NCI-H187 (cell line): ENCODE measurements around the gene PHC1.
"Not testable (repeated sequence)": the region's sequence is repeated elsewhere in the genome, so short reads cannot be mapped to it uniquely, and the experiment has no call there.

ENCODE experiments used
- DNase-seq, 2 experiments: peaks; one replicate each; lab custom pipeline; 2025; lab: John Stamatoyannopoulos, UW

Gene PHC1

DNA sequence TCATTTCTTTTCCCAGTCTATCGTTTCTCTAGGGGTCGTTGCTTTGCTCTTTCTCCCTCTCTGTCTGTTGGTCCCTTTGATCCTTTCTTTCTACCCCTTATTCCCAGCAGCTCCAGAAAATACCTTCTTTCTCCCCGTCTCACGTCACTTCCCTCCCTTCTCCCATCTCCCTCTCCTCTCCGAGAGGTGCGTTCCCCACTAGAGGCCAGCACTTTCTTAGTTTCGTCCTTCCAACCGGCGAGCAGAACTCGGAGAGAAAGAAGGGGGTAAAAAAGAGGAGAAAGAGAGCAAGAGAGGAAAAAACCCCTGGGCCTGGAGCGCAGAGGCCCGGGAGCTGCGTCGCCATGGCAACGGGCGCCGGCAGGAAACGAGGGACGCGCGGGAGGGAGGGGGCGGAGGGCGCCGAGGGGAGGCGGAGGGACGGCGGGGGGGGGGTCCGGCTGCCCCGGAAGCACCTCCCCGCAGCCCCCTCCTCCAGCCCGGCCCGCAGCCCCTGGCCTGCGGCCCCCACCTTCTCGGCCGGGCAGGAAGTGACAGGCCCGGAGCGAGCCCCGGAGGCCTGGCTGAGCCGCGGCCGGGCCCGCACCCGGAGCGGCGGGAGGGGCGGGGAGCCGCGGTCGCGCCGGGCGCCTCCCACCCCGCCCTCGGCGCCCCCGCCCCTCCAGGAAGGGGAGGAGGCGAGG lies at the start of gene PHC1:
PHC1 (plus strand) TSS at position 477 of the 683 bp plus-strand sequence. CDS start 3,169 bp downstream, outside the sequence.
- DNase-seq = peak; percentile 19 to 52

DNA sequence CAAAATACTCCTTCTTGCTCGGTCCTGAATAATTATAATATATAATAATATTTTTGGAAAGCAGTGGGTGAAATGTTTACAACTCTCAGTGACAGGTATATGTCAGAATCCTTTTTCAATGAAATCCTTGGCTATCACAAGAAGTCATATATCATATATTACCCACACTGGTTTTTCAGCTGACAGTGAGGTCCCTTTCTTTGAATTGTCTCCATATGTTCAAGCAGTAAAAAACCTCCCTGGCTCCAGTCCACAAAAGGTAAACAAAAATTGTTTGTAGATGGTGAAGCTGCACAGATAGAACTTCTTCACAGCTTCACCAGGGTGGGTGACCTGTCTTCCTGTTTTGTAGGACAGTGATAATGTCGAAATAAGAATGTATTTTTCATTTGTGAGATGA lies 47.9 kb upstream of the PHC1 start:
- no peak for DNase-seq

DNA sequence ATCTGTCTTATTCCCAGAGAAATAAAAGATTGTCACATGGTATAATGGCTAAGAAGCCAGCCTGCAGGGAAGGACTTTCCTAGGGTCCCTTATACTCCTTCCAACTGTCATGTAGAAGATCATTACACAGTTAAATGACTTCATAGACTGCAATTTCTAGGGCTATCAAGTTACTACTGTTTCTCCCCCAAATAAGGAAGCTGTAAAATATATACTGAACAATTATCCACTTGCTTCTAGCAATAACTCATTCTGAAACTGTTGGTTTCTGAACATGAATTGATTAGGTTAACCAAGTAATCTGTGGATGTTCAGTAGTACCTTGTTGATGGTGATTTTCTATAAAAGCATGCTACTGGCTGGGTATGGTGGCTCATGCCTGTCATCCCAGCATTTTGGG lies 47.3 kb upstream of the PHC1 start:
- no peak for DNase-seq

DNA sequence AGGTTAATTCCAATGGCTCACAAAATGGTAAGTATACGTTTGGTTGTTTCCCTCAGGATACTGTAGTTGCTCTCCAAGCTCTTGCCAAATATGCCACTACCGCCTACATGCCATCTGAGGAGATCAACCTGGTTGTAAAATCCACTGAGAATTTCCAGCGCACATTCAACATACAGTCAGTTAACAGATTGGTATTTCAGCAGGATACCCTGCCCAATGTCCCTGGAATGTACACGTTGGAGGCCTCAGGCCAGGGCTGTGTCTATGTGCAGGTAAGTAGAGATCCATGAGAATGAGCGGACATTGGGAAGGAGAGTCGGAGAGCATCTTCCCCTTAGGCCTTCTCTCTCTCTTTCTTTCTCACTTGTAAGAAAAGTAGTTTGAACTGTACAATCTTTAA lies 46.5 kb upstream of the PHC1 start:
- no peak for DNase-seq

DNA sequence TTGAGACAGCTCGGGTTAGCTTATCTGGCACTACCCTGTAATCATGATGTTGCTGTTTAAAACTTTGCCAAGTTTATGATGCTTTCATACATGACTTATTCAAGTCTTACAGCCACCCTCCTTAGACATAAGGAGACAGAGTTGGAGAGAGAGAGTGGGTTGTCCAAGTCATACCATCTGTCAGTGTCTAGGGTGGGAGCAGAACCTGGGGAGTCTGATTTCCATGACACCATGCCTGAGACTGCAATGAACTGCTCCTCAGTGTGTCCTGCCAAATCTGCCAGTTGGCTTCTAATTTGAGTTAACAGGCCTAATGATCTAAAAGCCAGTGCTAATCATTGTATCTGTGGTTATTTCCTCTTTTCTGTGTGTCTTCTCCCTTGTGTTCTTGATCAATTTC lies 43.7 kb upstream of the PHC1 start:
- no peak for DNase-seq

DNA sequence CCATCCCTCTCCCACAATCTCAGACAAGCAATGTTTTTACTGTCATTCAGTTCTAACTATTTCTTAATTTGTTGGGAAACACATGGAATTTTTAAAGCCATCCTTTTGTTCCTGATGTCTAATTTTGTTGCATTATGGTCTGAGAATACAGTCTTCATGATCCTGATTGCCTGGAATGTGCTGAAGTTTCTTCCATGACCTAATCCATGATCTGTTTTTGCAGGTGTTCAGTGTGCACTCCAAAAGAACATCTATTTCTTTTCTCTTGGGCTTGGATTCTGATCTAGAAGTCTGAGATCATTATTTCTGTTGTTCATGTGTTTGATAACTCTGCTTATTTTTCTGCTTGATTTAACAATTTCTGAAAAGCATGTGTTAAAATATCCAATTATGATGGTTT lies 43.2 kb upstream of the PHC1 start:
- DNase-seq = no peak

DNA sequence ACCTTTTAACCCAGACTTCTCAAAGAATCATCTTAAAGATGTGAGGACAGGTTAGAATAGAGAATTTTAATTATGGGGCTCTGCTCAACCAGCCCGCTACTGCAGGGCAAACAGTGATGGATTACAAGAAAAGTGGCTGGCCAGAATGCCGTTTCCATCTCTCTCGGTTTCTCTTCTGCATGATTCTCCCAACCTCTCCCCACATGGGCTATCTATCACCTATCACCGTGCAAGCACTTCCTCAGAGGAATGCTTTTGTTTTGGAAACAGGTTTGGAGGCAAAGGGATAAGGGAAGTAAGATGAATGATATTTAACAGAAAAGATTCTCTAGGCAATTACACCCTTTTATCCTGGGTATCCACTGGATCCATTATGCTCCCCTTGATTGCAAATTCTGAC lies 37.4 kb upstream of the PHC1 start:
- DNase-seq = no peak

DNA sequence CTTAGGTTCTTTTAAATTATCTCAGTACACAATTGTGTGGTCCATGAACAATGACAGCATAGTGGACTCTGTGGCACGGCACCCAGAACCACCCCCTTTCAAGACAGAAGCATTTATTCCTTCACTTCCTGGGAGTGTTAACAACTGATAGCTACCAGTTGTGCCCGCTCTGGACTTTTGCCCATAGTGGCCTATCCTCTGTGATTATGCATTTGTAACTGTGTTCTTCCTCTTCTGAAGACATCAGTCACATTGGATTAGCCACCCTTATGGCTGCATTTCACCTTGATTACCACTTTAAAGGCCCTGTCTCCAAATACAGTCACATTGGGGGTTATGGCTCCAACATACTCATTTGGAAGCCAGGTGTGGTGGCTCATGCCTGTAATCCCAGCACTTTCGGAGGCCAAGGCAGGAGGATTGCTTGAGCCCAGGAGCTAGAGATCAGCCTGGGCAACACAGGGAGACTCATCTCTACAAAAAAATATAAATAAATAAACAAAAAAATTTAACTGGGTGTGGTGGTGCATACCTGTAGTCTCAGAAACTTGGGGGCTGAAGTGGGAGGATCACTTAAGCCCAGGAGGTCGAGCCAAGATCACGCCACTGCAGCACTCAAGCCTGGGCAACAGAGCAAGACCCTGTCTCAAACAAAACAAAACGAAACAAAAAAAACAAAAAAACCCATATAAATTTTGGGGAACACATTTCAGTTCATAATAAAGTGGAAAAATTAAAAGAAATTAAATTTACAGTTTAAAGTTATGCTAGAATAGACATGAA lies 27.6 kb upstream of the PHC1 start:
- DNase-seq = no peak

DNA sequence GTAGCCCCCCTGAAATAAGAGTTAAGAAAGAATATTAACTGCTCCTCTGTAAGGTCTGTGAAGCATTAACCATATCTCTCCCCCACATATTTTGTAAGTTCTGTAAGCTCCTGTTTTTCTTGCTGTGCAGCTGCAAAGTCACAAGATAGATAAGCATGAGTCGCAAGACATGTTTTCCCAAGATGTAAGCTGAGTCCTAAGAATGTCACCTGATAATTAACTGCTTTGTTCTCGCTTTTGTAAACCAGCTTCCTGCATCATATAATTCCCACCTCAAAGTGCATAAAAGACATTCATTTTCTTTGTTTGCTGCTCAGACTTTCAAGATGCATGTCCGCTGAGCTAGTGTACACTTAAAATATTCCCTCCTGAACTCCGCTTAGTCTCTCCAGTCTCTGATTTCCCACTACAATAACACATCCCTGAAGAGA lies 27.0 kb upstream of the PHC1 start:
- DNase-seq = no peak

DNA sequence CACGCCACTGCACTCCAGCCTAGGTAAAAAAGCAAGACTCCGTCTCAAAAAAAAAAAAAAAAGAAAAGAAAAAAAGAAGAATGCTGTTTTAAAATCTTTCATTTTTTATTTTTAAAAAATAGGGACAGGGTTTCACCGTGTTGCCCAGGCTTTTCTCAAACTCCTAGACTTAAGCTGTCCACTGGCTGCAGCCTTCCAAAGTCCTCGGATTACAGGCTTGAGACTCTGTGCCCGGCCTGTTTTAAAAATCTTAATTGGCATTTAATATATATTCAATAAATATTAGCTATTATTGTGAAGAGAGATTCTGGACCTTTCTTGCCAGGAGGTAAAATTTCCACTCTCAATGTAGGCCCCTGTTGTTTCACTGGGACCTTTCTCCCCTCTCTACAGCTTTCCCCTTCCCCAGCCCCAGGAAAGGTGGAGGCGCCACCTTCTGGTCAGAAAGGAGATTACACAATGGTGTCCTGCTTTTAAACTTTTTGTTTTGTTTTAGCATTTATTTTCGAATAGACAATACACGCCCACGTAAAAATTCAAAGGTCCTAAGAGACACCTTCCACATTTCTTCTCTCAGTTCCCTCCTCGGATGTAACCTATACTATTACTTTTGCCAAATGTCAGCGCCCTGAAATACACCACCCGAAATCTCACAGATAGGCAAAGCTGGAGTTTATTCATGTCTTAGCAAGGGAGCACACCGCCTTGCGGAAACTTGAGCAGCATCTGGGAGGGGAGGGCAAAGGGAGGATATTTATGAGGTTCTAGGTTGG lies 23.8 kb upstream of the PHC1 start:
- DNase-seq = no peak

DNA sequence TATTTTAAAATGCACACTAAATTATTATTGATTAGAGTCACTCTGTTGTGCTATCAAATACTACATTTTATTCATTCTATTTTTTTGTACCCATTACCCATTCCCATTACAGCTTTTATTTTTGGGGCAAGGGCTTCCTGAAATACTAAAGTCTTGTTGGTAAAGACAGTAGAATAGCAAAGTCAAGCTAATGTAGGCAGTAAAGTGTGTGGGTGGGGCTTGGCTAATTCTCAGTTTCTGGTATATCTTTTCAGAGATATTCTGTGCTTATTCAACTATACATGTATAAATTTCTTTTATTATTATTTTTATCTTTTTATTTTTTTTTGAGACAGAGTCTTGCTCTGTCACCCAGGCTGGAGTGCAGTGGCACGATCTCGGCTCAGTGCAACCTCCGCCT lies 22.3 kb upstream of the PHC1 start:
- no peak for DNase-seq

DNA sequence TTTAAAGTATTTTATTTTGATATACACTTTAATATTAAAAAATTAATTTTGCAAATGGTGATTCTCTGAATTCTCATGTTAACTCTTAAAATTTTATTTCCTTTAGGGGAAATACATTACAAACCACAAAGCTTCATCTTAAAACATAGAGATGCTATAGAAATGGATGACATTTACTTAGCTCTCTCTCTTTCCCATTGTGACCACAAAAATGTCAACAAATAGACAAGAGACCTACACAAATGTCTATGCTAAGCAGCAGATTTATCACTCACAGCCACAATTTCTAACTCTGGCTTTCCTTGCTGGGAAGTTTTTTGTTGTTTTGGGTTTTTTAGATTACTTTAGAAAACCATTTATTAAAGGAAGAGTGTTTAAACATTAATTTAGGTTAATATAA lies 19.9 kb upstream of the PHC1 start:
- DNase-seq = no peak

DNA sequence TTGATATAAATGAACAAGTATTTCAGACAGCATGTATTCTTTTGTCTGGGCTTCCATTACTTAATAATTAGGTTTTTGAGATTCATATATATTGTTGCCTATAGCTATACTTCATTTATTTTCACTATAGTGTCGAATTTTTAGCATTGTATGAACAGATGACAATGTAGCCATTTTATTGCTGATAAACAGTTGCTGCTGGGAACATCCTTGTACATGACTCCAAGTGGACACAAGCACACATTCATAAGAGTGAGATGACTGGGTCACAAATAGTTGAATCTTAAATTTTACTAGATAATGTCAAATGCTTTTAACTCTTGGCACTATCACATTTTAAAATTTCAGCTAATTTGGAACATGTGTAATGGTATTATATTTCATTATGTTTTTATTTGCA lies 19.3 kb upstream of the PHC1 start:
- no peak for DNase-seq

DNA sequence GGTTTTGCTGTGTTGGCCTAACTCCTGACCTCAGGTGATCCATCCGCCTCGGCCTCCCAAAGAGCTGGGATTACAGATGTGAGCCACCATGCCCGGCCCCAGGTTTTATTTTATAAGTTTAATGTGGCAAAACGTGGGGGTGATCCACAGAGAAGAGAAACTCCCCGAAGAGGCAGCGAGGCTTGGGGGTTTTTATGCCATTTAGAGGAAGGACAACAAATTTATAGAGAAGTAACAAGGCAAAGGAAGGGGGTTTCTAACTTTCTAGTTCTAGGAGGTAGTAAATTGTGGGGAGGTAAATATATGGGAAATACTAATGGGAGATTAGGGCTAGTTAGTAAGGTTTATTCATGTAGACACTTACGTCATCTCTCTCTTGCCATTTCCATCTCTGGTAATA lies 17.2 kb upstream of the PHC1 start:
- no peak for DNase-seq

DNA sequence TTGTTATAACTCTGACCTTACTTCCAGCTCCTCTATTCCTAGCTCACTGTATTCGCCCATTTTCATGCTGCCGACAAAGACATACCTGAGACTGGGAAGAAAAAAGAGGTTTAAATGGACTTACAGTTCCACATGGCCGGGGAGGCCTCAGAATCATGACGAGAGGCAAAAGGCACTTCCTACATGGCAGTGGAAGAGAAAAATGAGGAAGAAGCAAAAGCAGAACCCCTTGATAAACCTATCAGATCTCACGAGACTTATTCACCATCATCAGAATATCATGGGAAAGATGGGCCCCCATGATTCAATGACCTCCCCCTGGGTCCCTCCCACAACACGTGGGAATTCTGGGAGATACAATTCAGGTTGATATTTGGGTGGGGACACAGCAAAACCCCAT lies 14.5 kb upstream of the PHC1 start:
- no peak for DNase-seq

DNA sequence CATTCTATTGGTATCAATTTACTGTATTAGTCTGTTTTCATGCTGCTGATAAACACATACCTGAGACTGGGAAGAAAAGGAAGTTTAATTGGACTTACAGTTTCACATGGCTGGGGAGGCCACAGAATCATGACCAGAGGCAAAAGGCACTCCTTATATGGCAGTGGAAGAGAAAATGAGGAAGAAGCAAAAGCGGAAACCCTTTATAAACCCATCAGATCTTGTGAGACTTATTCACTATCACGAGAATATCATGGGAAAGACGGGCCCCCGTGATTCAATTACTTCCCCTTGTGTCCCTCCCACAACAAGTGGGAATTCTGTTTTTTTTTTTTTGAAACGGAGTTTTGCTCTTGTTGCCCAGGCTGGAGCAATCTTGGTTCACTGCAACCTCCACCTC lies 11.6 kb upstream of the PHC1 start:
- not testable (repeated sequence) for DNase-seq

DNA sequence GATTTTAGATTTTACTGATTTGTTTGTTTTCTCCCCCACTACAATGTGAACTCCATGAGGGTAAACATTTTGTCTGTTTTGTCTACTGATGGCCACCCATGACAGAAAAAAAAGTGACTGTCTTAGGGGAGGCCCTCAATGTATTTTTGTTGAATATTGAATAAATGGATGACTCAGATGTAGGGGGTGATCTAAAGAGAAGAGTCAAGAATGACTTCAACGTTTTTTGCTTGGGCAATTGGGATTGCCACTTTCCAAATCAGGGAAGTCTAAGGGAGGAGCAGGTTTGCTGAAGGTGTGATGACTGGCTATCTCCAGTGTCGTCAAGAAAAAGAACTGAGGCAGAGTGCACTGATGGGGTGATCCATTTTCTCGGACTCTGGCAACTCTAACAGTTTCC lies 10.7 kb upstream of the PHC1 start:
- DNase-seq = no peak

DNA sequence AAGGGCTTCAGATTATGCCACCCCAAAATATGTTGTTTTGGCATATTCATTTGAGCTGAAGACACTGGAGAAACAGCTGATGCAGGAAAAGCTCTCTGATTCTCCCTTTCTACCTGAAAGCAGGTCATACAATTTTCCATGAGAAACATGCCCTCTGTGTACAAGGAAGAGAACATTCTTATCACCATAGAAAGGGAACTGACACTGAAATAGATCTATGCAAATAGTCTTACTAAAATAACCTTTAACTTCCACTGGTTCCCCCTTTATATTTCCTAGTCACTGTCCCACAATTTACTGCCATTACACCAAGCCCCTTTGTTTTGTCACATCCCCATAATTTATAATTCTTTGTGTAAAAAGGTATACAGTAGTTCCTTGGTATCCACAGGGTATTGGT lies 9.6 kb upstream of the PHC1 start:
- DNase-seq = no peak

DNA sequence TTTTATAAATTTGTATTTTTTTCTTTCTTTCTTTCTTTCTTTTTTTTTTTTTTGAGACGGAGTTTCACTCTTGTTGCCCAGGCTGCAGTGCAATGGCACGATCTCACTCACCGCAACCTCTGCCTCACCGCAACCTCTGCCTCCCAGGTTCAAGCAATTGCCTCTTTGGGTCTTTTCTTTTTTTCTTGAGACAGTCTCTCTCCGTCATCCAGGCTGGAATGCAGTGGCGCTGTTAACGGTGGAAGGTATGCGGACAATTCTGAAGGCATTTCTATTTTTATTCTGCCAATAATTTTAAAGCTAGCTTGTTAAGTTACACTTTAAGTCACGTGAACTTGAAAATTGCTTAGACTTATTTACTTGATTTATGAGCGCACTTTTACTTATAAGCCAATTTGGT lies 8.8 kb upstream of the PHC1 start:
- no peak for DNase-seq

DNA sequence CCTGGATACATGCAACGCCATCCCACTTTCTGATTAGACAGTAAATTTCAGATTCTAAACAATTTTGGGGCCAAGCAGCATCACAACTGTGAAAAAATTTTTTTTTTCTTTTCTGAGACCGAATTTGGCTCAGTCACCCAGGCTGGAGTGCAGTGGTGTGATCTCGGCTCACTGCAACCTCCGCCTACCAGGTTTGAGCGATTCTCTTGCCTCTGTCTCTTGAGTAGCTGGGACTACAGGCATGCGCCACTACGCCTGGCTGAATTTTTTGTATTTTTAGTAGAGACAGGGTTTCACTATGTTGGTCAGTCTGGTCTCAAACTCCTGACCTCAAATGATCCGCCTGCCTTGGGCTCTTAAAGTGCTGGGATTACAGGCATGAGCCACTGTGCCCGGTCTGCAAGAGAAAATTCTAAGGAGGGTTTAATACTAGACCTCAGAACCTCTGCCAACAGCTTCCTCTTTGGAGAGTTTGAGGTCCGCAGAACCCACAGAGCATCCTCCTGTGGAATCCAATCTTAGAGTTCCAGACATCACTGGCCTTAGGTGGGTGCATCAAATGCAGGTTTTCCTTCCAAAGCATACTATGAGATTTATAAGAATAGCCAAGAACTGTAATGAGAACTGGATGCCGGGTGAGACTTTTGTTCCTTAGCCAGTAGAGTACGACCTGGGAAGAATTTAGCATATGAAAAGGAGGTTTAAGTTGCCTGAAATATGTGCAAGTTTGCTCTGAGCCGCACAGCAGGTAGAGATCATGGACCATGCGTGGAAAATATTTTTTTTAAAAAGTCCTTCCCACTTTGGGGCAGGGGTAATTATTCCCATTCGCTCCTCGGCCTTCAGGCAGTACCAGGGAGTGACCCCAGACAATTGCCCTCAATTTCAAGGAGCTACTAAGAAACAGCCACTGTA lies 7.8 kb upstream of the PHC1 start:
- DNase-seq = no peak

DNA sequence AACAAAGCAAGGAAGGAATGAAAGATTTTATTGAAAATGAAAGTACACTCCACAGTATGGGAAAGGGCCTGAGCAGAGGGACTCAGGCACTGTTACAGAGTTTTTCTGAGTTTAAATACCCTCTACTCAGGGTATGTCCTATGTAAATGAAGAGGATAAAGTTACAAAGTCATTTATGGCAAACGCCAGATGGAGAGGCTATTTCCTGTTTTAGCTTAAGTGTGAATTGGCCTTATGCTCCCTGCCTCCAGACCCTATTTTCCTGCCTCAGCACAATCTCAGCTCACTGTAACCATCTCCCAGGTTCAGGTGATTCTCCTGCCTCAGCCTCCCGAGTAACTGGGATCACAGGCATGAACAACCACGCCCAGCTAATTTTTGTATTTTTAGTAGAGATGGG lies 6.8 kb upstream of the PHC1 start:
- DNase-seq = no peak

DNA sequence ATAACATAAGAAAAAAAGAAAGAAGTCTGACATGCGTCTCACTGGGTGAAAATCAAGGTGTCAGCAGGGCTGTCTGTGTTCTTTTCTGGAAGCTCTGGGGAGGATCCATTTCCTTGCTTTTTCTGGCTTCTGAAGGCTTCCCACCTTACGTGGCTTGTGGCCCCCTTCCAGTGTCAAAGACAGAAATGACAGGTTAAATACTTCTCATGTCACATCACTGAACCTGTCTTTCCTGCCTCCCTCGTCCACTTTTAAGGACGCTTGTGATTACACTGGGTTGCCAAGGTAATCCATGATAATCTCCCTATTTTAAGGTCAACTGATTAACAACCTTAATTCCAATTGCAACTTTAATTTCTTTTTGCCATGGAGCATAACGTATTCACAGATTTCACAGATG lies 4.6 kb upstream of the PHC1 start:
- DNase-seq = no peak
